ENCODE measurements around the gene MCTP1. TPM values are rescaled to one million over a fixed set of nuclear protein-coding genes. Genes with fewer than 3 reads are reported as not detected.

The MCTP1 gene
- total RNA-seq, 2 donors from 2014 or later: 5.1 to 10.0 TPM

- TF ChIP-seq, protein P1, sequence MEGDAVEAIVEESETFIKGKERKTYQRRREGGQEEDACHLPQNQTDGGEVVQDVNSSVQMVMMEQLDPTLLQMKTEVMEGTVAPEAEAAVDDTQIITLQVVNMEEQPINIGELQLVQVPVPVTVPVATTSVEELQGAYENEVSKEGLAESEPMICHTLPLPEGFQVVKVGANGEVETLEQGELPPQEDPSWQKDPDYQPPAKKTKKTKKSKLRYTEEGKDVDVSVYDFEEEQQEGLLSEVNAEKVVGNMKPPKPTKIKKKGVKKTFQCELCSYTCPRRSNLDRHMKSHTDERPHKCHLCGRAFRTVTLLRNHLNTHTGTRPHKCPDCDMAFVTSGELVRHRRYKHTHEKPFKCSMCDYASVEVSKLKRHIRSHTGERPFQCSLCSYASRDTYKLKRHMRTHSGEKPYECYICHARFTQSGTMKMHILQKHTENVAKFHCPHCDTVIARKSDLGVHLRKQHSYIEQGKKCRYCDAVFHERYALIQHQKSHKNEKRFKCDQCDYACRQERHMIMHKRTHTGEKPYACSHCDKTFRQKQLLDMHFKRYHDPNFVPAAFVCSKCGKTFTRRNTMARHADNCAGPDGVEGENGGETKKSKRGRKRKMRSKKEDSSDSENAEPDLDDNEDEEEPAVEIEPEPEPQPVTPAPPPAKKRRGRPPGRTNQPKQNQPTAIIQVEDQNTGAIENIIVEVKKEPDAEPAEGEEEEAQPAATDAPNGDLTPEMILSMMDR (IDR thresholded peaks at IDR 0.05): no peak
- peaks cover 0 to 10% of the 10 kb centered on the region in 2 donors for H3K9me3 ChIP-seq
- DNase-seq (ENCODE audit: low spot score): no peak
- H3K36me3 ChIP-seq: no peaks in the 10 kb centered on the region
- H3K4me1 ChIP-seq: no peaks in the 10 kb centered on the region
- no peak overlapping the region for H3K27ac ChIP-seq
- H3K27me3 ChIP-seq: no peaks in the 10 kb centered on the region
- H3K4me3 ChIP-seq: no peak overlapping the region
These were observed 49.4 kb downstream of the MCTP1 start for GRCh38 chr5:95235439-95235982.

GRCh38 chr5:95229646-95230045 lies 55.2 kb downstream of the MCTP1 start:
- Histone ChIP-seq H3K4me1 (no peaks in the 10 kb centered on the region), H3K27ac (no peak overlapping the region), H3K4me3 (no peak overlapping the region), H3K36me3 (no peaks in the 10 kb centered on the region), H3K27me3 (no peaks in the 10 kb centered on the region), H3K9me3 (peaks cover 0 to 10% of the 10 kb centered on the region in 2 donors)
- TF ChIP-seq, protein P1 (IDR thresholded peaks at IDR 0.05): no peak
- no peak for DNase-seq (ENCODE audit: low spot score)

GRCh38 chr5:95224701-95225459 lies 60.0 kb downstream of the MCTP1 start:
- H3K4me1 ChIP-seq: no peaks in the 10 kb centered on the region
- TF ChIP-seq, protein P1 (IDR thresholded peaks at IDR 0.05): no peak
- H3K9me3 ChIP-seq: no peaks in the 10 kb centered on the region
- no peak overlapping the region for H3K4me3 ChIP-seq
- no peaks in the 10 kb centered on the region for H3K27me3 ChIP-seq
- H3K27ac ChIP-seq: no peak overlapping the region
- no peak for DNase-seq (ENCODE audit: low spot score)
- no peaks in the 10 kb centered on the region for H3K36me3 ChIP-seq

DNA sequence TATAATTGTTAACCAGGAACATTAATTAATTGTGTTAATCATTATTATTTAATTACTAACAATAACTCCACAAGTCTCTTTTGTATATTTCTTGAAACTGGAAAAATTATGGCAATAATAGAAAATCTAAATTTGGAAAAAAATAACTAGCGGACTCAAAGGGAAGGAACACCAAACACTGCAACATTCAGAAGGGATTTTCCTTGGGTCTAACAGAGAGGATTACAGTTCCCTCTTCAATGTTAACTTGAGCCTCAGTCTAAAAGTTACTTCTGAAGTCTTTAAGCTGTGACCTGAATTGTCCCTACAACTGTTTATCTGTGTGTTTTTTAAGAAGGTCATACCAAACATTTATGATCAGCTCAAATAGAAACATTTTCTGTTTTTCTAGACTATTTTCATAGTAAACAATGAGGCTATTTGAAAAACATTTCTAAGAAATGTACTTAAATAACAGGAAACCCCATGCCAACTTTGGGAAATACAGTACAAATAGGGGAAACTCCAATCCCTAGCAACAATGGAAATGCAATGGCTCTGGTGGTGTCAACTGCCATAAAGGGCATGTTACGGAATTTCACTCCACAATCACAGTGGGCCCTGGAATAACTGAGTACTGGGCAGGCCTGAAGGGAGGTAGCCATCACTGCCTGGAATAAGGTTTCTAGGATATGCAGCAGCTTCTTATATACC lies 61.2 kb downstream of the MCTP1 start:
- Histone ChIP-seq H3K4me3 (no peak overlapping the region), H3K27ac (no peak overlapping the region), H3K27me3 (no peaks in the 10 kb centered on the region), H3K9me3 (no peaks in the 10 kb centered on the region), H3K4me1 (no peaks in the 10 kb centered on the region), H3K36me3 (no peaks in the 10 kb centered on the region)
- DNase-seq (ENCODE audit: low spot score): no peak
- TF ChIP-seq, protein P1 (IDR thresholded peaks at IDR 0.05): no peak

DNA sequence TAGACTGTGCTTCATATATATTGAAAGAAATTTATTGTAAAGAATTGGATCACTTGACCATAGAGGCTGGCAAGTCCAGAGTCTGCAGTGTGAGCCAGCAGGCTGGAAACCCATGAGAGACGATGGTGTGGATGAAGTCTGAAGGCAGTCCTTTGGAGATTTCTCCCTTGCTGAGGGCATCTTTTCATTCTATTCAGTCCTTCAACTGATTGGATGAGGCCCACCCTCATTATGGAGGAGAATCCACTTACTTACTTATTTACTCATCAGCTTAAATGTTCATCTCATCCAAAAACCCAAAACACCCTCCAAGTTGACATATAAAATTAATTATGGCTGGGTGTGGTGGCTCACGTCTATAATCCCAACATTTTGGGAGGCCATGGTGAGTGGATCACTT lies 62.1 kb downstream of the MCTP1 start:
- DNase-seq (ENCODE audit: low spot score): no peak
- H3K4me3 ChIP-seq: no peak overlapping the region
- H3K27ac ChIP-seq: no peak overlapping the region
- no peaks in the 10 kb centered on the region for H3K27me3 ChIP-seq
- no peaks in the 10 kb centered on the region for H3K9me3 ChIP-seq
- no peaks in the 10 kb centered on the region for H3K4me1 ChIP-seq
- TF ChIP-seq, protein P1 (IDR thresholded peaks at IDR 0.05): no peak
- no peaks in the 10 kb centered on the region for H3K36me3 ChIP-seq

Data from right atrium auricular region (tissue), 2 donors.